Heart left ventricle (tissue), 16 donors: Measurements from ENCODE around the gene HNRNPL. TPM values are rescaled to one million over a fixed set of nuclear protein-coding genes. Genes with fewer than 3 reads are reported as not detected.

Experiments
- ATAC-seq, 4 donors: fragments of 200-7000 bp; cut with Tn5 transposase; one replicate each; pipeline ENCODE4 v1.9.1; 2020 to 2022; ENCODE audit warnings: moderate library complexity in 4 of 4, mild to moderate bottlenecking in 3 of 4, moderate number of reproducible peaks in 1 of 4
- DNase-seq, 5 donors: peaks; one replicate each; pipeline ENCODE4 v3.0.0-alpha.2; 2020
- H3K27ac ChIP-seq, 12 donors: fragments of 200-600 bp; sonication (generic) in 4 of 12; one replicate each; pipeline versions ENCODE4 v1.5.0 to v1.8.0; 2016 to 2022; ENCODE audit warnings: mild to moderate bottlenecking in 2 of 12
- H3K27me3 ChIP-seq, 9 donors: fragments of 200-600 bp; sonication (generic) in 2 of 9; one replicate each; pipeline versions ENCODE4 v1.5.1 to v1.8.0; 2016 to 2022; ENCODE audit warnings: mild to moderate bottlenecking in 3 of 9
- H3K36me3 ChIP-seq, 9 donors: fragments of 200-600 bp; sonication (generic) in 2 of 9; one replicate each; pipeline versions ENCODE4 v1.5.0 to v1.8.0; 2018 to 2022; ENCODE audit warnings: mild to moderate bottlenecking in 2 of 9
- H3K4me1 ChIP-seq, 12 donors: fragments of 200-600 bp; sonication (generic) in 4 of 12; one replicate each; pipeline versions ENCODE4 v1.5.0 to v1.8.0; 2016 to 2022; ENCODE audit warnings: mild to moderate bottlenecking in 3 of 12
- H3K4me3 ChIP-seq, 12 donors: fragments of 200-600 bp; sonication (generic) in 4 of 12; one replicate each; pipeline versions ENCODE4 v1.5.0 to v1.8.0; 2017 to 2022; ENCODE audit warnings: mild to moderate bottlenecking in 9 of 12, moderate library complexity in 4 of 12
- H3K9me3 ChIP-seq, 12 donors: fragments of 200-600 bp; sonication (generic) in 4 of 12; one replicate each; pipeline versions ENCODE4 v1.5.0 to v1.8.0; 2016 to 2022; ENCODE audit warnings: mild to moderate bottlenecking in 1 of 12
- POLR2A ChIP-seq, 2 donors: fragments of 450-650 bp; IDR thresholded peaks; one replicate each; pipeline ENCODE4 v1.6.1; 2017; ENCODE audit warnings: antibody characterized with exemption in 2 of 2, mild to moderate bottlenecking in 2 of 2, moderate library complexity in 2 of 2
- WGBS, 4 donors: extraction: QIAGEN DNeasy Blood & Tissue Kit in 2 of 4; methylation state at CpG; one replicate each; pipeline versions ENCODE4 v1.1.5 to v1.1.7; 2013 to 2018; 5-methylcytosine and 5-hydroxymethylcytosine counted together
- intact Hi-C, 10 donors: fragments of 100-400 bp; cut with DNase I; formaldehyde crosslinking; loops; one replicate each; pipeline versions ENCODE4 v1.11.1 to v1.14.2; 2022
- polyA plus RNA-seq, 2 donors: library from polyadenylated mRNA; stranded (reverse); fragments of 200-250 nt; gene quantifications; one replicate each; pipeline ENCODE4 v1.2.3, GENCODE V29; 2013
- total RNA-seq, 9 donors: library from RNA; depleted of rRNA in 2 of 9; stranded (reverse); fragments of >200 nt in 2 of 9; fragmentation: NEBNext Ultra II Directional in 3 of 9; extraction: Animal tissue kit (Norgen Biotek cat#: 25700) in 3 of 9; gene quantifications; one replicate each; pipeline versions ENCODE4 v1.1.0 to v1.2.4, GENCODE V29; 2016 to 2023
- TF ChIP-seq, protein P1 (sequence below), 12 donors: fragments of 200-600 bp; sonication (generic) in 4 of 12; IDR thresholded peaks; one replicate each; pipeline versions ENCODE4 v1.5.0 to v1.8.0; 2018 to 2022; ENCODE audit warnings: antibody characterized with exemption in 12 of 12, mild to moderate bottlenecking in 5 of 12
- donor health status: ischemic (EF 13 %, LVEDD 7.1; RV severe dilation, severe dysfunction).
- donor health status: healthy with polysubstance abuse.
- donor health status: DM: no; HTN: yes; CAD: no.
- donor health status: DM: no; HTN: no; CAD: no.
- donor health status: ischemic (EF 25% LVEDD 6.9; RV normal size, moderate dysfunction).
- donor health status: ischemic (EF 25% LVEDD 5.7; RV mildly dilated, moderate dysfunction).
- donor health status: healthy.
- donor health status: DM: yes; HTN: yes; CAD: no.
- donor health status: ischemic (EF 35%, LVEDD 5.7; RV mildly dilated, moderate dysfunction).
- donor health status: nonischemic (EF 11% LVEDD 7.7; RV severe dilation, severe dysfunction).
- donor health status: DM: yes; HTN: yes; CAD: no.
- donor health status: PGD.
- donor health status: ischemic (EF 29% LVEDD 5.4; RV normal size, mild dysfunction).
- donor health status: nonischemic (EF 23%, LVEDD 6.1; RV moderate dilation, normal function).

The HNRNPL gene
- total and polyA plus RNA-seq, 11 donors = 93.6 to 256 (median 149) TPM

DNA sequence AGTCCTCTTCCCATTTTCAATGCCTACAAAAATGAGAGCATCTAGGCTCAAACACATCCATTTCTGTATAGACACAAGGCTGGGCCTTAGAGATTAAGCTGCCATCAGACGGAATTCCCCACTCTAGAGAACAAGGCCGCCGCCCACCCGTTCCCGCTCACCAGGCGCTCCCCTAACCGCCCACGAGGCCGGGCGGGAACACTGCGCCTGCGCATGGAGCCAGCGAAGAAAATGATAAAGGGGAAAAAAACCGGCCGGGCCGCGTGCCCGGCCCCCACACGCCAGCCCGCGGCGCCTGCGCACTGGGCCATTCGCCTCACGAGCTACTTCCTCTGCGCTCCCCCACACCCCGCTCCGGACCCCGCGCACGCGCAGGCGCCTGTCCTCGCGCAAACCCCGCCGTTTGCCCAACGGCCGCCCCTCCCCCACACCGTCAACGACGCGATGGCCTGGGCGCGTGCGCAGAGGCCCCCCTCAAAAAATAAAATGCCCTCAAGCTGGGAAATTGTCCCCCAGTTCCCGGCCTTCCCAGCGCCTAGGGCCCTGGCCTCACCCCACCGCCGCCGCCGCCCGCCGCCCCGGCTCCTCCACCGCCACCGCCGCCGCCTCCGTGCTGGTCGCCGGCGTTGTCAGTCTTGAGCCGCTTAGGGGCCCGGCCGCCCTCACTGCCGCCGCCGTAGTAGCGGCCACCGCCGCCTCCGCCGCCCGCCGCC, 483 bp downstream of the HNRNPL start:
- Histone ChIP-seq H3K4me3 (peak overlapping the region; percentile 74 to 100 (median 93)), H3K4me1 (peaks cover 9 to 59% (median 46%) of the 10 kb centered on the region in 12 donors), H3K9me3 (no peaks in the 10 kb centered on the region), H3K27me3 (no peaks in the 10 kb centered on the region), H3K27ac (peak overlapping the region; percentile 99 to 100 (median 100)), H3K36me3 (peaks cover 2 to 42% (median 35%) of the 10 kb centered on the region in 9 donors)
- peak in 3 of 4 donors; percentile 38 to 61 (median 57) for ATAC-seq
- DNase-seq = peak; percentile 97 to 99 (median 98)
- WGBS, 4 donors = 0 to 1% (median 1%) methylated on average over 20 to 76 of the region's 76 CpGs
- intact Hi-C loops = loop anchor here in 6 of 10 donors (1.0 to 10.0 kb wide), 5 partner anchors 17 to 225 kb away; partner anchors contain the start of genes ECH1 (in 1 of the 6), MRPS12 (in 1 of the 6) and SARS2 (in 1 of the 6)
- TF ChIP-seq, protein P1, sequence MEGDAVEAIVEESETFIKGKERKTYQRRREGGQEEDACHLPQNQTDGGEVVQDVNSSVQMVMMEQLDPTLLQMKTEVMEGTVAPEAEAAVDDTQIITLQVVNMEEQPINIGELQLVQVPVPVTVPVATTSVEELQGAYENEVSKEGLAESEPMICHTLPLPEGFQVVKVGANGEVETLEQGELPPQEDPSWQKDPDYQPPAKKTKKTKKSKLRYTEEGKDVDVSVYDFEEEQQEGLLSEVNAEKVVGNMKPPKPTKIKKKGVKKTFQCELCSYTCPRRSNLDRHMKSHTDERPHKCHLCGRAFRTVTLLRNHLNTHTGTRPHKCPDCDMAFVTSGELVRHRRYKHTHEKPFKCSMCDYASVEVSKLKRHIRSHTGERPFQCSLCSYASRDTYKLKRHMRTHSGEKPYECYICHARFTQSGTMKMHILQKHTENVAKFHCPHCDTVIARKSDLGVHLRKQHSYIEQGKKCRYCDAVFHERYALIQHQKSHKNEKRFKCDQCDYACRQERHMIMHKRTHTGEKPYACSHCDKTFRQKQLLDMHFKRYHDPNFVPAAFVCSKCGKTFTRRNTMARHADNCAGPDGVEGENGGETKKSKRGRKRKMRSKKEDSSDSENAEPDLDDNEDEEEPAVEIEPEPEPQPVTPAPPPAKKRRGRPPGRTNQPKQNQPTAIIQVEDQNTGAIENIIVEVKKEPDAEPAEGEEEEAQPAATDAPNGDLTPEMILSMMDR (IDR thresholded peaks at IDR 0.05) = no peak
- TF ChIP-seq POLR2A (IDR thresholded peaks at IDR 0.05) = no peak

DNA sequence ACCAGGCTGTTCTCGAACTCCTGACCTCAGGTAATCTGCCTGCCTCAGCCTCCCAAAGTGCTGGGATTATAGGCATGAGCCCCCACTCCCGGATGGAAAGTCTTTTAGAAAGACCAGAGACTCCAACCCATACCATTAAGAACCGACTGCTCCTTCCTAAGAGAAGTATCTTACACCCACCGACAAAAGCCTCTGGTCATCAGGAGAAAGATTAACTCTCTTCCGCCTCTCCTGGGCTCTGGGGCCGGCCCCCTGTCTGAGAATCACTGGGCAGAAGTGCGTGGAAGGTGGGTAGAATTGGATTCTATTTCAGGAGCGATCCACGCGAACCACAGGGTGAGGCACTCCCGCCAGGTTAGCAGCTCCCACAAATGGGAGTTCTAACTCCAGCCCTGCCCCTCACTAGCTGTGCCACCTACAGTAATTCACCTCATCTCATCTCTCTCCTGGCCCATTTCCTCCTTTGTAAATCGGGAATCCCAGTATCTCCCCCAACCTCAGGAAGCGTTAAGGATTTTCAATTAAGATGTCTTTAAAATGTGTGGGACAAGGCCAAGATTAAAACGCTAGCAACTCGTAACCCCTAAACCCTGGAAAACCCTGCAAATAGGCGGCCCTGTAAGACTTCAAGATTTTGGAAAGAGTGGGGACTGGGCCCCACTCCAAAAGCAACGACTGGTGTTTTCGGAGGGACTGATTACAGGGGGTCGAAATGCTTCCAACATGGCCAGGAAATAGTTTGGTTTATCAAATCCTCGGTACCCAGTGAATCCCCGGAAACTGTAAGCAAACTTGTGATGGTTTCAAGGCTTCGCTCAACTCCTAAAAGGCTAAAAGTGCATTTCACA, 1.3 kb downstream of the HNRNPL start:
- Histone ChIP-seq H3K27me3 (no peaks in the 10 kb centered on the region), H3K4me1 (peaks cover 9 to 59% (median 50%) of the 10 kb centered on the region in 12 donors), H3K9me3 (no peaks in the 10 kb centered on the region), H3K4me3 (peak overlapping the region; percentile 74 to 100 (median 93)), H3K36me3 (peaks cover 2 to 50% (median 43%) of the 10 kb centered on the region in 9 donors), H3K27ac (peak overlapping the region in 11 of 12 donors; percentile 99 to 100 (median 100))
- intact Hi-C loops = loop anchor here in 7 of 10 donors (1.0 to 10.0 kb wide), 6 partner anchors 16 to 224 kb away; partner anchors contain the start of genes ECH1 (in 1 of the 7), MRPS12 (in 1 of the 7) and SARS2 (in 1 of the 7)
- no peak for DNase-seq
- TF ChIP-seq, protein P1 (IDR thresholded peaks at IDR 0.05) = no peak
- TF ChIP-seq POLR2A (IDR thresholded peaks at IDR 0.05) = no peak
- no peak for ATAC-seq
- WGBS, 4 donors = 15 to 19% (median 17%) methylated on average over 22 of the region's 22 CpGs

DNA sequence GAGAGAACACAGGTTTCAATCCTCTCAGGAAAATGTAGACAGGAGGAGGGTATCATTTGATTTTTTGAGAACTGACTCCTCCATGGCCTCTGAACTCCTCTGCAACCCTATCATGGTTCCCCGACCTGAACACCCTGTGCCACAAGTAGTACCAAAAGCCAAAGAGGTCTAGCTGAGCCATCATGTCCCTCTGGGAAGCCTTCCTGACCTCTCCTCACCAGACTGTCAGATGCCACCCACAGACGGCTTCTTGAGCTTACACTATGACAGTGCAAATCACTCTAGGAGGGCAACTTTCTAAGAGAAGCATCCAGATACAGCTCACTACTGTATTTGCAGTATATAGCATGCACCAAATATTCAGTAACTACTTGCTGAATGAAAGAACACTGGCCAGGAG, 3.7 kb downstream of the HNRNPL start:
- ATAC-seq (no peak), DNase-seq (no peak)
- peaks cover 2 to 75% (median 67%) of the 10 kb centered on the region in 9 donors for H3K36me3 ChIP-seq
- H3K27ac ChIP-seq = no peak overlapping the region
- TF ChIP-seq, protein P1 (IDR thresholded peaks at IDR 0.05) = no peak
- TF ChIP-seq POLR2A (IDR thresholded peaks at IDR 0.05) = no peak
- H3K4me1 ChIP-seq = peaks cover 9 to 56% (median 42%) of the 10 kb centered on the region in 12 donors
- H3K4me3 ChIP-seq = no peak overlapping the region
- H3K9me3 ChIP-seq = no peaks in the 10 kb centered on the region
- WGBS, 4 donors = 37 to 72% (median 62%) methylated on average over 2 of the region's 2 CpGs
- intact Hi-C loops = loop anchor here in 2 of 10 donors (10.0 kb wide), 2 partner anchors 111 to 221 kb away; no protein-coding TSS in a partner anchor
- no peaks in the 10 kb centered on the region for H3K27me3 ChIP-seq
